Measurements from ENCODE around the gene JAK2. TPM values are rescaled to one million over a fixed set of nuclear protein-coding genes. Genes with fewer than 3 reads are reported as not detected.
"Not testable (repeated sequence)": the region's sequence is repeated elsewhere in the genome, so short reads cannot be mapped to it uniquely, and the experiment has no call there.

JAK2 gene
- polyA plus RNA-seq, 4 donors = 13.6 to 16.5 (median 15.9) TPM

GRCh38 chr9:4979239-4979638 is 5.8 kb upstream of the JAK2 start:
- DNase-seq (ENCODE audit: low read depth in 4 of 4, low spot score in 3 of 4) = peak in 2 of 4 donors; percentile 44 to 45

GRCh38 chr9:4980086-4980727 is 4.9 kb upstream of the JAK2 start:
- no peak for DNase-seq (ENCODE audit: low read depth in 4 of 4, low spot score in 3 of 4)

- no peak for DNase-seq (ENCODE audit: low read depth in 4 of 4, low spot score in 3 of 4)
Measured at GRCh38 chr9:4982721-4983482, 2.2 kb upstream of the JAK2 start.

- DNase-seq (ENCODE audit: low read depth in 4 of 4, low spot score in 3 of 4) = no peak
Measured at GRCh38 chr9:4983601-4984165, 1.4 kb upstream of the JAK2 start.

GRCh38 chr9:4984171-4984620 is 876 bp upstream of the JAK2 start:
- peak in 1 of 4 donors; percentile 22 for DNase-seq (ENCODE audit: low read depth in 4 of 4, low spot score in 3 of 4)

DNA sequence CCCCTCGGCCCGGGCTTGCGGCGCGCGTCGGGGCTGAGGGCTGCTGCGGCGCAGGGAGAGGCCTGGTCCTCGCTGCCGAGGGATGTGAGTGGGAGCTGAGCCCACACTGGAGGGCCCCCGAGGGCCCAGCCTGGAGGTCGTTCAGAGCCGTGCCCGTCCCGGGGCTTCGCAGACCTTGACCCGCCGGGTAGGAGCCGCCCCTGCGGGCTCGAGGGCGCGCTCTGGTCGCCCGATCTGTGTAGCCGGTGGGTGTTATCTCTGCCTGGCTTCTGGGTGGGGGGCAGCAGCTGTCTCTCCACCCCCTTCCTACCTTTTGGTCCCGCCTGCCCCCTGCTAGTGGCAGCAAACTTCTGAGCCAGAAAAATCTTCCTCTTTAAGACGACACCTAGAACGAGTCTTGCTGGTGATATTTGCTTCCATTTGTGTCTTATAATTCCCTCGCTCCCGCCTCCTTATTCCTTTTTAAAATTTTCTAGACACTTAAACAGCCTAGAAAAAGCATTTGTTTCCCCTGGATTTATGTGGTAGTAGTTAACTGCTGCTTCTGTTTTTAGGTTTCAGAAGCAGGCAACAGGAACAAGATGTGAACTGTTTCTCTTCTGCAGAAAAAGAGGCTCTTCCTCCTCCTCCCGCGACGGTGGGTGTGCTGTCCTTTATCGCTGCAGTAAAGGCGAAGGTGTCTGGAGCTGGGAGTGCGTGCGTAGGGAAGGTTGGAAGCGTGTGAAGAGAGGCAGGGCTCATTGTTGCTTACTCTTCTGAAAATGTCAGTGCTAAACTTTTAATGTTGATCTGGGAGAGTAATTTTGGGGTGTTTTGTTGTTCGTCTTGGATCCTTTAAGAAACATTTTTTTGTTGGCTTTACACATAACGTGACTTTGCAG is 554 bp downstream of the JAK2 start:
- DNase-seq (ENCODE audit: low read depth in 4 of 4, low spot score in 3 of 4) = peak in 3 of 4 donors; percentile 28 to 42 (median 38)

DNA sequence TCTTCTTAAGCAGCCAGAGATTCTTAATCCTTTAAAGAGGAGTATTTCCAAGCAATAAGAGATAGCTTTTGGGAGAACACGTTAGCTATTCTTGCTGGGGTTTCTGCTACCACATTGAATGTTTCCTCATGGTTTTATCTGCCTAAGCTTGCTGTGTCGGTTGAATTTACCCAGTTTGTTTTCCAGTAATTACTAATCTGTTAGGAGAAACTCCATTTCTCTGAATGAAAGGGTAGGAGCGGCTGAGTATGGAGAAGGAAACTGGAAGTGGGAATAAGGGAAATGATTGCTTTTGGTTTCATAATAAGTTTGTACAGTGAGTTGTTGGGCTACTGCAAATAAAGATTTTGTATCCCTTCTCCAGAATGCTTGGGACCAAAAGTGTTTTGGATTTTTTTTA is 1.2 kb downstream of the JAK2 start:
- no peak for DNase-seq (ENCODE audit: low read depth in 4 of 4, low spot score in 3 of 4)

GRCh38 chr9:4986783-4987182 is 1.7 kb downstream of the JAK2 start:
- no peak for DNase-seq (ENCODE audit: low read depth in 4 of 4, low spot score in 3 of 4)

- peak in 3 of 4 donors; percentile 39 to 53 (median 48) for DNase-seq (ENCODE audit: low read depth in 4 of 4, low spot score in 3 of 4)
Measured at GRCh38 chr9:4987961-4988421, 2.9 kb downstream of the JAK2 start.

- DNase-seq (ENCODE audit: low read depth in 4 of 4, low spot score in 3 of 4) = no peak
Measured at GRCh38 chr9:4992872-4993271, 7.8 kb downstream of the JAK2 start.

DNA sequence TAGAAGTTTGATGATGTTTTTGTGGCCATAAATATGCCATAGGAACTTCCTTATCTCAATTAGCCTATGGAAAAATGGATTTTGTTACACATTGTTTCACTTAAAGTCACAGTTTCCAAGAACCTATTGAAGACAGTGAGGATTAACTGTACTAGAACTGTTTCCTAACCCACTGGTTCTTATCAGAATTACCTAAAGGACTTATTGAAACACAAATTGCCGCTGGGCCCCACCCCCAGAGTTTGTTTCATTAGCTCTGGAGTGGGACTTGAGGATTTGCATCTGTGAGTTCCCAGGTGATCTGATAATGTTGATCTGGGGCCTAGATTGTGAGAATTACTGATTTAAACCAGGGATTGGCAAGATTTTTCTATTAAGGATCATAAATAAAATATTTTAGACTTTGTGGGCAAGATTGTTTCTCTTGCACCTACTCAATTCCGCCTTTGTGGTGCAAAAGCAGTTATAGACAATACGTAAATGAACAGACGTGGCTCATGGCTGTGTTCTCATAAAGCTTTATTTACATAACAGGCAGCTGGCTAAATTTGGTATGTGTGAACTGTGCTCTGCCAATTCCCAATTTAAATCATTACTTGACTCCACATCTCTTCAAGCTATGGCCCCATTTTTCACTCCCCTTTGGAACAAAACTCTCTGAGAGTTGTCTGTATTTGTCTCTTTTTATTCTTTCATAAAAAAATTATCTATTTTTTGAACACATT is 9.3 kb downstream of the JAK2 start:
- no peak for DNase-seq (ENCODE audit: low read depth in 4 of 4, low spot score in 3 of 4)

DNA sequence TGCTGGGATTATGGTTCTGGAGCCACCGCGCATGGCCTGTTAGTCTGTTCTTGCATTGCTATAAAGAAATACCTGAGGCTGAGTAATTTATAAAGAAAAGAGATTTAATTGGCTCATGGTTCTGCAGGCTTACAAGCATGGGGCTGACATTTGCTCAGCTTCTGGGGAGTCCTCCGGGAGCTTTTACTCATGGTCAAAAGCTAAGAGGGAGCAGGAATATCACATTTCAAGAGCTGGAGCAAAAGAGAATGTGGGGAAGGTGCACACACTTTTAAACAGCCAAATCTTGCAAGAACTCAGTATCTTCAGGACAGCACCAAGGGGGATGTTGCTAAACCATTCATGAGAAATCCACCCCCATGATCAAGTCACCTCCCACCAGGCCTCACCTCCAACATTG is 12.1 kb downstream of the JAK2 start:
- DNase-seq (ENCODE audit: low read depth in 4 of 4, low spot score in 3 of 4) = no peak

DNA sequence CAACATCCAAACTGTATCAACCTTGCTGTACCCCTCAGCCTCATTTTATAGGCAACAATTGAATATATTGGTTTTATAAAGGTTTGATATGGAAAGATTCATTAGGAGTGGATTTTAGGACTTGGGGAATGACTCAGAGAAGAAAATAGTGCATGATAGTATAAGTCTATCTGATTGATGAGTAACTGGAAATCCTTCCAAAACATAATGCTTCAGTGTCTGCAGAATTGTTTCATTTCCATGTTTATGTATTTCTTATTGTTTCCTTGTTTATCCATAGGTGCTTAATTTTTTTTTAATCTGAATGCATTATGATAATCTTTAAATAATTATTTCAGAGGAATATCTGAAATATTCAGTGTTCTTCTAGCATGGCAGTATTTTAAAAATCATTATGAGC is 12.6 kb downstream of the JAK2 start:
- no peak for DNase-seq (ENCODE audit: low read depth in 4 of 4, low spot score in 3 of 4)

DNA sequence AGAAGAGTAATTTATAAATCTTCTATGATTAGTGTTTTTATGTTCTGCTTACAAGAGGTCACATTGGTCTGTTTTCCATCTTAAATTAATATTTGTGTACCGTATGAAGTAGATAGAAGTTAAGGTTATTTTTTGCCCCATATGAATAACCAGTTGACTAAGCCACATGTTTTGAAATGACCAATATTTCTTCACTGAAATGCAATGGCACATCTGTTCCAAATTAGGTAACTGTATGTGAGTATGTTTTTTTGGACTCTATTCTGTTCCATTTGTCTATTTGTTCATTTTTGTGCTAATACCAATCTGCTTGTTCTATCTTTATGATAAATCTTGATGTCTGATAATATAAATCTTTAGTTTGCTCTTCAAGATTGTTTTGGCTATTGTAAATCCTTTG is 17.7 kb downstream of the JAK2 start:
- DNase-seq (ENCODE audit: low read depth in 4 of 4, low spot score in 3 of 4) = no peak

DNA sequence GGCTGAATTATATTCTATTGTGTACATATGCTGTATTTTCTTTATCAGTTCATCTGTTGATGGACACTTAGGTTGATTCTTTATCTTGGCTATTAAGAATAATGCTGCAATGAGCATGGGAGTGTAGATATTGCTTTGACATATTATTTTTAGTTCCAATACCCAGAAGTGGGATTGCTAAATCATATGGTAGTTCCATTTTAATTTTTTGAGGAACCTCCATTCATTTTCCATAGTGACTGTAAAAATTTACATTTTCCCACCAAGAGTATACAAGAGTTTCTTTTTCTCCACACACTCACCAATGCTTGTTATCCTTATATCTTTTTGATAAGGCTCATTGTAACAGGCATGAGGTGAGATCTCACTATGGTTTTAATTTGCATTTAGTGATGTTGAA is 19.4 kb downstream of the JAK2 start:
- no peak for DNase-seq (ENCODE audit: low read depth in 4 of 4, low spot score in 3 of 4)

DNA sequence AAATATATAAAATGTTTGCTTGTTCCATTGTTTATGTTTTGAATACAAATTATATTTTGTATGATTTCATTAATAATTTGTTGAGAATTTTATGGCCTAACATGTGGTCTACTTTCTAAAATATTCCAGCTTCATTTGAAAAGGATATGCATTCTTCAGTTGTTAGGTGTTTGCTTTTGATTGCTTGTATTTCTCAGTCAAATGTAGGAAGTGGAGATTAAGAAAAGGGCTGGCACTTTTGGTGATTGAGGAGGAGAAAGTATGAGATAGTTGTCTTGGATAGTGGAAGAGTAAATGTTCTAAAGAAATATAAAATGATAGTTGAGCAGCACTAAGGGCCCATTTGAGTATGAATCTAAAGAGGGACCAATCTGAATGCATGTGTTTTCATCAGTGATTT is 23.1 kb downstream of the JAK2 start:
- no peak for DNase-seq (ENCODE audit: low read depth in 4 of 4, low spot score in 3 of 4)

- DNase-seq (ENCODE audit: low read depth in 4 of 4, low spot score in 3 of 4) = no peak
Measured at GRCh38 chr9:5013374-5013773, 28.3 kb downstream of the JAK2 start.

DNA sequence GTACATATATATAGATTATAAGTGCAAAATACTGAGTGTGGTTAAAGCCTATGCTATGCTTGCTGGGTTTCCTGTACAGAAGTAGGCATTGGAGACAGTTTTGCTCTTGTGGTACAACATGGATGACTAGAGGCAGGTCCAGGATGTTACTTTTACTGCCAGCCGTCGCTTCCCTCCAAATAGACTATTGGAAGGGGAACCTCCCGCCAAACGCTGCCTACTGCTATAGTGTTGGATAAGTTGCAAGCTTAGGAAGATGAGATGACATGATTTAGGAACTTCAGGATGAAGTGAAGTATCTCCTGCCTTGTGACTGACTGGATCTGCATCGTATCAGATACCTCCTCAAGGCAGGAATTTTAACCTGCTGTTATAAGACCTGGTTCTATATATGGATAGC is 30.9 kb downstream of the JAK2 start:
- DNase-seq (ENCODE audit: low read depth in 4 of 4, low spot score in 3 of 4) = no peak

DNA sequence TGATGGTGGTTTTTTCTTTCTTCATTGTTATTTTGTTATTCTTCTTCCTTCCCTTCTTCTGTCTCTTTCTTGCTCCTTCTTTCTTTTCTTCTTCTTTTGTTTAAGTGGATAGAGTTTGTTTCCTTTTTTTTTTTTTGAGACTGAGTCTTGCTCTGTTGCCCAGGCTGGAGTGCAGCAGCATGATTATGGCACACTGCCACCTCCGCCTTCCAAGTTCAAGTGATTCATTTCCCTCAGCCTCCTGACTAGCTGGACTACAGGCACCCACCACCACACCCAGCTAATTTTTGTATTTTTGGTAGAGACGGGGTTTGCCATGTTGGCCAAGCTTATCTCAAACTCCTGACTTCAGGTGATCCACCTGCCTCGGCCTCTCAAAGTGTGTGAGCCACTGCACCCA is 40.3 kb downstream of the JAK2 start:
- no peak for DNase-seq (ENCODE audit: low read depth in 4 of 4, low spot score in 3 of 4)

- DNase-seq (ENCODE audit: low read depth in 4 of 4, low spot score in 3 of 4) = not testable (repeated sequence)
Measured at GRCh38 chr9:5031941-5032340, 46.9 kb downstream of the JAK2 start.
